ENCODE results near the gene SRPK1. TPM values are rescaled to one million over a fixed set of nuclear protein-coding genes. Genes with fewer than 3 reads are reported as not detected.

SRPK1 gene
- total and polyA plus RNA-seq, 2 of the 8 experiments (the other 6 are each of a cell fraction or from before 2014, with no cell fraction given), result 25.7 to 116 TPM

GRCh38 chr6:35955071-35955470 is 34.2 kb upstream of the SRPK1 start:
- H3K27me3 ChIP-seq (replicated peaks in 1 of 4; ENCODE audit: control insufficient read depth in 3 of 4, extremely low read depth in 1 of 4, insufficient read depth in 3 of 4, low read length in 3 of 4), result no peaks in the 10 kb centered on the region
- no peak overlapping the region for H2AFZ ChIP-seq (ENCODE audit: low read length)
- no peak overlapping the region for H4K91ac ChIP-seq (replicated peaks; ENCODE audit: insufficient read length, low read length)
- no peak overlapping the region for H3K18ac ChIP-seq (ENCODE audit: extremely low read depth, low read length)
- no peak overlapping the region for H2AK5ac ChIP-seq (ENCODE audit: low read depth, low read length)
- no peaks in the 10 kb centered on the region for H3K23me2 ChIP-seq (ENCODE audit: low read depth, low read length)
- DNase-seq (ENCODE audit: low read depth in 1 of 2, low spot score in 2 of 2) (no peak), FAIRE-seq (no peak)
- no peak overlapping the region for H4K8ac ChIP-seq (ENCODE audit: extremely low read depth, insufficient read depth, low read length)
- H3K4me2 ChIP-seq (ENCODE audit: insufficient read depth in 1 of 2, low read depth in 2 of 2, low read length in 2 of 2), result no peak overlapping the region
- no peaks in the 10 kb centered on the region for H3K36me3 ChIP-seq (ENCODE audit: control insufficient read depth in 2 of 4, insufficient read depth in 4 of 4, low read length in 3 of 4)
- H2BK15ac ChIP-seq (ENCODE audit: low read length), result no peak overlapping the region
- no peak overlapping the region for H2BK20ac ChIP-seq (ENCODE audit: low read length)
- no peak overlapping the region for H4K5ac ChIP-seq (ENCODE audit: insufficient read length, low read depth, low read length)
- POLR2A ChIA-PET (ENCODE audit: partially characterized antibody), result interaction anchor here (0.6 to 2.5 kb wide), 3 partner anchors 11 to 448 kb away, joined by 3 to 9 read pairs (median 3); partner anchors contain the start of gene MAPK14
- H2BK5ac ChIP-seq (ENCODE audit: low read depth, low read length), result no peak overlapping the region
- no peak overlapping the region for H3K14ac ChIP-seq (ENCODE audit: insufficient read length)
- H4K20me1 ChIP-seq (replicated peaks in 1 of 2; ENCODE audit: control insufficient read depth in 1 of 2, insufficient read depth in 2 of 2, low read length in 2 of 2), result no peaks in the 10 kb centered on the region
- H3K79me2 ChIP-seq (ENCODE audit: control insufficient read depth in 1 of 2, insufficient read depth in 2 of 2, low read length in 2 of 2), result no peaks in the 10 kb centered on the region
- H2BK120ac ChIP-seq (replicated peaks; ENCODE audit: low read depth, low read length), result no peak overlapping the region
- no peaks in the 10 kb centered on the region for H3K79me1 ChIP-seq (ENCODE audit: low read depth, low read length)
- H3K4ac ChIP-seq (replicated peaks; ENCODE audit: insufficient read length, low read depth, low read length), result no peak overlapping the region
- CTCF ChIA-PET (ENCODE audit: partially characterized antibody), result interaction anchor here (0.8 to 3.0 kb wide), 16 partner anchors 13 to 219 kb away, joined by 3 to 12 read pairs (median 4); no protein-coding TSS in a partner anchor
- WGBS, 2 experiments (ENCODE audit: extremely low coverage in 1 of 2, insufficient coverage in 1 of 2, insufficient read length in 1 of 2, insufficient replicate concordance in 2 of 2, low coverage in 1 of 2, low lambda C conversion rate in 2 of 2, missing lambda C conversion rate in 1 of 2), result 93% methylated on average over 8 of the region's 8 CpGs; no CpG with 5 or more reads in 1 of the 2 experiments
- H3K4me1 ChIP-seq (replicated peaks in 1 of 4; ENCODE audit: control insufficient read depth in 3 of 4, insufficient read depth in 4 of 4, low read length in 3 of 4), result peaks cover 0 to 6% (median under 1%) of the 10 kb centered on the region in 4 experiments; a peak in 3 of 7 replicates
- H3K56ac ChIP-seq (replicated peaks; ENCODE audit: insufficient read length, low read depth, low read length), result no peak overlapping the region
- no peak overlapping the region for H2BK12ac ChIP-seq (ENCODE audit: low read depth, low read length)
- H3K9me3 ChIP-seq (ENCODE audit: insufficient read depth in 2 of 2, low read depth in 1 of 2, low read length in 1 of 2), result no peaks in the 10 kb centered on the region
- no peak overlapping the region for H3K27ac ChIP-seq (ENCODE audit: low read depth, low read length)
- no peak overlapping the region for H3K4me3 ChIP-seq (ENCODE audit: extremely low read depth in 1 of 4, insufficient read depth in 2 of 4, low read depth in 3 of 4, low read length in 4 of 4)
- no peak overlapping the region for H3K9ac ChIP-seq (replicated peaks in 1 of 4; ENCODE audit: extremely low read depth in 1 of 4, low read depth in 3 of 4, low read length in 3 of 4)
- H3K23ac ChIP-seq (ENCODE audit: insufficient read length), result no peak overlapping the region
- TF ChIP-seq SIRT6 (IDR thresholded peaks at IDR 0.05; ENCODE audit: low read length) (no peak), RXRA (IDR thresholded peaks at IDR 0.05; ENCODE audit: insufficient read depth, low read depth, low read length) (no peak), CHD2 (IDR thresholded peaks at IDR 0.05; ENCODE audit: low read length) (no peak), CREB1 (IDR thresholded peaks at IDR 0.05) (no peak), HDAC2 (IDR thresholded peaks at IDR 0.05; ENCODE audit: borderline replicate concordance in 1 of 2, low read depth in 2 of 2, low read length in 2 of 2) (no peak), RNF2 (IDR thresholded peaks at IDR 0.05; ENCODE audit: borderline replicate concordance, low read depth, low read length, missing control alignments, poor library complexity, severe bottlenecking) (no peak), HDAC6 (IDR thresholded peaks at IDR 0.05; ENCODE audit: low read depth, low read length) (no peak), SUZ12 (IDR thresholded peaks at IDR 0.05; ENCODE audit: low read length) (no peak), EZH2 (IDR thresholded peaks at IDR 0.05; ENCODE audit: low read depth, low read length, severe bottlenecking) (no peak), POLR2A (IDR thresholded peaks at IDR 0.05; ENCODE audit: control extremely low read depth in 1 of 2, low read depth in 2 of 2, low read length in 2 of 2) (no peak), BRCA1 (IDR thresholded peaks at IDR 0.05; ENCODE audit: low read depth, low read length) (no peak), SIX5 (IDR thresholded peaks at IDR 0.05; ENCODE audit: low read depth, low read length) (no peak), GTF2F1 (IDR thresholded peaks at IDR 0.05; ENCODE audit: borderline replicate concordance, low read depth, low read length) (no peak), SIN3A (conservative IDR thresholded peaks at IDR 0.05 in 1 of 2, IDR thresholded peaks at IDR 0.05 in 1 of 2; ENCODE audit: low read depth in 1 of 2, low read length in 2 of 2) (no peak), ASH2L (IDR thresholded peaks at IDR 0.05; ENCODE audit: low read length) (no peak)
